ENCODE results near the gene ZNF146. TPM values are rescaled to one million over a fixed set of nuclear protein-coding genes. Genes with fewer than 3 reads are reported as not detected.

The ZNF146 gene
- total RNA-seq, 6 experiments from 2014 or later = 16.2 to 33.0 (median 27.0) TPM

- TF ChIP-seq POLR2A (IDR thresholded peaks at IDR 0.05) (no peak), CTCF (IDR thresholded peaks at IDR 0.05) (no peak)
- Histone ChIP-seq H3K4me1 (no peaks in the 10 kb centered on the region), H3K27me3 (no peaks in the 10 kb centered on the region), H3K9me3 (no peaks in the 10 kb centered on the region), H3K27ac (peak overlapping the region in 1 of 3 donors; percentile 29), H3K4me3 (peak overlapping the region in 2 of 3 donors; percentile 27 to 42), H3K36me3 (no peaks in the 10 kb centered on the region)
- peak; percentile 46 to 62 (median 53) for ATAC-seq
- 0% methylated on average over 6 of the region's 37 CpGs for WGBS (ENCODE audit: insufficient coverage, low coverage, low lambda C conversion rate, missing lambda C conversion rate)
- no peak for DNase-seq
- intact Hi-C loops (cut with DNase I) = no loop called here
These were observed 42.6 kb downstream of the ZNF146 start for GRCh38 chr19:36257520-36257876.

GRCh38 chr19:36258028-36258875 is 43.3 kb downstream of the ZNF146 start:
- TF ChIP-seq CTCF (IDR thresholded peaks at IDR 0.05) (no peak), POLR2A (IDR thresholded peaks at IDR 0.05) (no peak)
- Histone ChIP-seq H3K4me1 (no peaks in the 10 kb centered on the region), H3K4me3 (peak overlapping the region in 1 of 3 donors; percentile 42), H3K27me3 (no peaks in the 10 kb centered on the region), H3K27ac (peak overlapping the region in 1 of 3 donors; percentile 29), H3K9me3 (no peaks in the 10 kb centered on the region), H3K36me3 (no peaks in the 10 kb centered on the region)
- intact Hi-C loops (cut with DNase I) = no loop called here
- DNase-seq (no peak), ATAC-seq (peak in 3 of 4 donors; percentile 38 to 64 (median 40))
- 87% methylated on average over 6 of the region's 29 CpGs for whole genome bisulfite sequencing (ENCODE audit: insufficient coverage, low coverage, low lambda C conversion rate, missing lambda C conversion rate)

DNA sequence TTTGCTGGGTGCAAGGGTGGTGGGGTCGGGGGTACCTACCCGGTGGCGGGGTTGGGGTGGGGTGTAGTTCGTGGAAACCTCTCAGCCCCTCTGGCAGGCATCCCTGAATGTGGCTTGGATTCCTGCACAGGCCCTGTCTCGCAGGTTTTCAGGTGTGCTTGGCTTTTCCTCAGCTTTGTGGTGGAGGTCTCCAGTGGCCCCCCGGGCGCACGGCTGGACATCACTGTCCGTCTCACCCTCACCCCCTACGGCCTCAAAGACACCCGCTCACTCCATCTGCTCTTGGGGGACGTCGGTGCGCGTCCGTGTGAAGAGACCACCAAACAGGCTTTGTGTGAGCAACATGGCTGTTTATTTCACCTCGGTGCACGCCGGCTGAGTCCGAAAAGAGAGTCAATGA is 44.3 kb downstream of the ZNF146 start:
- DNase-seq = no peak
- Histone ChIP-seq H3K4me3 (no peak overlapping the region), H3K36me3 (no peaks in the 10 kb centered on the region), H3K4me1 (no peaks in the 10 kb centered on the region), H3K27ac (no peak overlapping the region), H3K9me3 (no peaks in the 10 kb centered on the region), H3K27me3 (no peaks in the 10 kb centered on the region)
- no peak for ATAC-seq
- intact Hi-C loops (cut with DNase I) = no loop called here
- no peak for TF ChIP-seq CTCF (IDR thresholded peaks at IDR 0.05)
- TF ChIP-seq POLR2A (IDR thresholded peaks at IDR 0.05) = no peak
- 88% methylated on average over 4 of the region's 20 CpGs for WGBS (ENCODE audit: insufficient coverage, low coverage, low lambda C conversion rate, missing lambda C conversion rate)

DNA sequence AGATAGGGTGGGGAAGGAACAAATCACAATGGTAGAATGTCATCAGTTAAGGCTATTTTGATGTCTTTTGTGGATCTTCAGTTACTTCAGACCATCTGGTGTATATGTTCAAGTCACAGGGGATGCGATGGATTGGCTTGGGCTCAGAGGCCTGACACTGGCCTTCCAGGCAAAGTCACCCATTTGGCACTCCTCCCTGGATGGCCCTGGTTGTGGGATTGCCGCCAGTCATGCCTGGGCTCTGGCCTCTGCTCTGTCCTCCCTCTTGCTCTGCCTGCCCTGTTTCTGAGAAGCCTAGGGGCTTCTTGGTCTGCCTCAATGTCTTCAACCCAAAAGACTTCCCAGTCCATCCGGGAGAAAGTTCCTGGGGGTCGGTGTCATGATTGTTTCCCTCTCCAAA is 50.2 kb downstream of the ZNF146 start:
- ATAC-seq = no peak

More for the DNA sequence above, 50.2 kb downstream of the ZNF146 start:
- Histone ChIP-seq H3K27ac (no peak overlapping the region), H3K4me1 (no peaks in the 10 kb centered on the region), H3K36me3 (no peaks in the 10 kb centered on the region), H3K4me3 (no peak overlapping the region), H3K9me3 (no peaks in the 10 kb centered on the region), H3K27me3 (no peaks in the 10 kb centered on the region)
- intact Hi-C loops (cut with DNase I) = no loop called here
- WGBS (ENCODE audit: insufficient coverage, low coverage, low lambda C conversion rate, missing lambda C conversion rate) = 70% methylated on average over 3 of the region's 4 CpGs
- TF ChIP-seq POLR2A (IDR thresholded peaks at IDR 0.05) (no peak), CTCF (IDR thresholded peaks at IDR 0.05) (no peak)
- no peak for DNase-seq

Data from right lobe of liver (tissue), 6 donors.